Endothelial cell of umbilical vein (primary cell): Measurements from ENCODE around the gene HIPK1. TPM values are rescaled to one million over a fixed set of nuclear protein-coding genes. Genes with fewer than 3 reads are reported as not detected.

Experiments
- BruUV-seq: library from RNA; stranded (reverse); fragments of 400-500 nt; replicated peaks from 2 replicates; lab custom pipeline; 2021; lab: Mats Ljungman, UMichigan
- CTCF ChIA-PET: fragments of 300-600, 350-600 bp; sonication (Branson Sonifier 250); formaldehyde crosslinking; loops from one replicate; lab custom pipeline; 2021; ENCODE audit warnings: antibody characterized with exemption, inconsistent platforms; lab: Charles Lee
- POLR2A ChIA-PET: fragments of 300-600, 350-600 bp; sonication (Branson Sonifier 250); formaldehyde crosslinking; loops from one replicate; lab custom pipeline; 2021; ENCODE audit warnings: antibody characterized with exemption, inconsistent platforms; lab: Charles Lee
- DNase-seq: peaks from one replicate; pipeline ENCODE4 v3.0.0-alpha.2; 2011; ENCODE audit warnings: low read depth, low spot score
- FAIRE-seq: peaks from 2 replicates; lab custom pipeline; 2011; peaks lifted over from hg19 to GRCh38; lab: Jason Lieb, UNC
- H2AFZ ChIP-seq: 2 replicates; pipeline ENCODE4 v1.6.0; 2012; ENCODE audit warnings: low read depth, low read length, control low read depth, inconsistent platforms
- H3K27ac ChIP-seq: 2 replicates; pipeline ENCODE4 v1.5.1; 2011; ENCODE audit warnings: low read depth, mild to moderate bottlenecking, control low read depth, low read length, moderate library complexity; ENCODE audit not compliant: insufficient read depth
- H3K27me3 ChIP-seq, 2 experiments: 2 replicates each; pipeline versions ENCODE4 v1.6.0 to v1.6.1; 2011; ENCODE audit warnings: low read length in 2 of 2, mixed read lengths in 1 of 2; ENCODE audit not compliant: control insufficient read depth in 2 of 2, insufficient read depth in 2 of 2
- H3K36me3 ChIP-seq, 2 experiments: 2 replicates in 1 of 2; 3 replicates in 1 of 2; pipeline ENCODE4 v1.5.1; 2011; ENCODE audit warnings: low read length in 2 of 2, mild to moderate bottlenecking in 1 of 2, moderate library complexity in 1 of 2; ENCODE audit not compliant: control insufficient read depth in 2 of 2, insufficient read depth in 2 of 2; ENCODE audit errors: extremely low read depth in 1 of 2
- H3K4me1 ChIP-seq: 3 replicates; pipeline ENCODE4 v1.5.1; 2011; ENCODE audit warnings: mild to moderate bottlenecking, low read length; ENCODE audit not compliant: control insufficient read depth, insufficient read depth; ENCODE audit errors: extremely low read depth
- H3K4me2 ChIP-seq: 2 replicates; pipeline ENCODE4 v1.6.1; 2011; ENCODE audit warnings: low read length, control low read depth, mixed read lengths; ENCODE audit not compliant: insufficient read depth
- H3K4me3 ChIP-seq, 3 experiments: fragments of 200-600 bp in 1 of 3; sonication (generic), shearing (Covaris generic) in 1 of 3; replicated peaks in 1 of 3; 2 replicates each; pipeline ENCODE4 v1.5.1; 2011 to 2016; ENCODE audit warnings: control low read depth in 3 of 3, low read length in 3 of 3, mild to moderate bottlenecking in 2 of 3, inconsistent platforms in 1 of 3, low read depth in 1 of 3, moderate library complexity in 1 of 3; ENCODE audit not compliant: insufficient read depth in 1 of 3
- H3K79me2 ChIP-seq: 2 replicates; pipeline ENCODE4 v1.6.0; 2012; ENCODE audit warnings: low read length, inconsistent platforms; ENCODE audit not compliant: control insufficient read depth, insufficient read depth
- H3K9ac ChIP-seq: replicated peaks from 2 replicates; pipeline ENCODE3; 2011; ENCODE audit warnings: low read length, control low read depth; ENCODE audit not compliant: insufficient read depth; ENCODE audit errors: extremely low read depth
- H3K9me1 ChIP-seq: replicated peaks from 3 replicates; pipeline ENCODE4 v1.6.0; 2011; ENCODE audit warnings: mild to moderate bottlenecking, low read length; ENCODE audit not compliant: control insufficient read depth, insufficient read depth; ENCODE audit errors: extremely low read depth
- H3K9me3 ChIP-seq: replicated peaks from 2 replicates; pipeline ENCODE4 v1.5.1; 2012; ENCODE audit warnings: low read length, inconsistent platforms; ENCODE audit not compliant: control insufficient read depth, insufficient read depth
- H4K20me1 ChIP-seq: replicated peaks from 2 replicates; pipeline ENCODE3; 2011; ENCODE audit warnings: mild to moderate bottlenecking, low read length; ENCODE audit not compliant: control insufficient read depth, insufficient read depth; ENCODE audit errors: extremely low read depth
- EZH2 ChIP-seq: IDR thresholded peaks from 2 replicates; pipeline ENCODE4 v1.6.1; 2012; ENCODE audit warnings: borderline replicate concordance, low read depth, mild to moderate bottlenecking, moderate library complexity, low read length, inconsistent platforms; ENCODE audit not compliant: severe bottlenecking
- FOS ChIP-seq: IDR thresholded peaks from 2 replicates; pipeline ENCODE4 v1.6.1; 2011; ENCODE audit warnings: mild to moderate bottlenecking, low read length, moderate library complexity, borderline replicate concordance; ENCODE audit not compliant: insufficient read depth
- GATA2 ChIP-seq: IDR thresholded peaks from 2 replicates; pipeline ENCODE4 v1.7.0; 2011; ENCODE audit warnings: low read depth, mild to moderate bottlenecking, moderate library complexity, mixed read lengths, low read length; ENCODE audit not compliant: insufficient read length, insufficient read depth
- JUN ChIP-seq: IDR thresholded peaks from 2 replicates; pipeline ENCODE4 v1.6.1; 2011; ENCODE audit warnings: borderline replicate concordance, low read depth; ENCODE audit not compliant: insufficient read length, insufficient read depth
- MYC ChIP-seq: IDR thresholded peaks from one replicate; pipeline ENCODE4 v1.6.1; 2011; ENCODE audit warnings: mild to moderate bottlenecking, low read depth, low read length
- POLR2A ChIP-seq: IDR thresholded peaks from 2 replicates; pipeline ENCODE4 v1.6.1; 2012; ENCODE audit warnings: low read depth, mild to moderate bottlenecking, control low read depth, low read length
- POLR2AphosphoS5 ChIP-seq: IDR thresholded peaks from 2 replicates; pipeline ENCODE4 v1.6.1; 2012; ENCODE audit warnings: low read depth, mild to moderate bottlenecking, control low read depth, low read length, moderate library complexity; ENCODE audit not compliant: insufficient read depth
- dilution Hi-C: fragments of 300-500 bp; cut with MboI; formaldehyde crosslinking; loops from one replicate; pipeline ENCODE4 v1.15.0; 2019; ENCODE audit warnings: low sequenced_read_pairs; ENCODE audit not compliant: extremely low pct_ligation_motif_present
- intact Hi-C: fragments of 100-400 bp; cut with micrococcal nuclease; formaldehyde crosslinking; loops from one replicate; pipeline ENCODE4 v1.10.0; 2022
- polyA plus RNA-seq, 4 experiments: library from polyadenylated mRNA; depleted of rRNA in 3 of 4; stranded (reverse) in 3 of 4; unstranded in 1 of 4; fragments of >200 nt; gene quantifications; 2 replicates each; pipeline versions ENCODE4 v1.2.1 to v1.2.3, GENCODE V29; 2011 to 2012; ENCODE audit warnings: missing spikeins in 1 of 4
- total RNA-seq: library from RNA; stranded (reverse); gene quantifications from 2 replicates; pipeline ENCODE4 v1.2.3, GENCODE V29; 2021
- TF ChIP-seq, protein P1 (sequence below): IDR thresholded peaks from 2 replicates; pipeline ENCODE4 v1.6.1; 2011; ENCODE audit not compliant: insufficient read depth, insufficient read length
- TF ChIP-seq, protein P2 (sequence below), 2 donors: IDR thresholded peaks; 1 replicate in 1 of 2; 2 replicates in 1 of 2; pipeline ENCODE4 v1.5.1; 2011; ENCODE audit warnings: low read length in 2 of 2, mild to moderate bottlenecking in 2 of 2, moderate library complexity in 2 of 2, control low read depth in 1 of 2, inconsistent platforms in 1 of 2, low read depth in 1 of 2; ENCODE audit not compliant: insufficient read depth in 1 of 2; ENCODE audit errors: extremely low read depth in 1 of 2

HIPK1 gene
- total and polyA plus RNA-seq, 2 donors (not counting 3 experiments of a cell fraction or from before 2014, with no cell fraction given) = 39.3 to 56.1 TPM

DNA sequence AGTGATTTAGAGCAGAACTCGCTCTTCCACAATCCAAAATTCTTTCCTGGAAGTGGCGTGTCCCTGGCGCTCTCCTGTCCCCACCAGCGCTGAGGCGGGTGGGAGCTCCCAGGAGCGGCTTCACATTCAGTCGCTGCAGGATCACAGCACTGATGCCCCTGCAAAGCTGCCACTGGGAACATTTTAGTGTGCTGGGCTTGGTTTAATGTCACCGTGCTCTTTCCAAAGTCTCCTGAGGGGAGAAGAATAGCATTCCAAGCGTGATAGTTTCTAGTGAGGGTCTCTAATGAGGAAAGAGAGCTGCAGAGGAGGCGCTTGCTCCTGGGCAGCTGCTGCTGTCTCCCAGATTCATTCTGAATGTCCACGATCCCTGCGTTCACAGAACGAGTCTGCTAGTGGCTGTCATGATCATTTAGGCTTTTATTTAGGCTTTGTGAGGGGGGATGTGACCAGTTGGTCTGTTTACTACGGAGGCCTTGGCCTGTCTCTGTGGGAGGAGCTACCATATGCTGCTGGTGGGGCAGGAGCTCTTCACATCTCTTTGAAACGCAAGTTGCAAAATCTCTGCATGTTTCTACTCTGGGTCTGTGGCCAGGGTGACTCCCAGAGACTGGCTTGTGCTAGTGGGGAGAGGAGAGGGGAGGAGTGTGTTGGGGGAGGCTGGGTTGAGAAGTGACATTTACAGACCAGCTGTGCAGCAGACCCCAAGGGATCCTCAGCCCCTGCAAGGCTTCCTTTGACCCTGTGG lies 73.5 kb downstream of the HIPK1 start:
- dilution Hi-C loops = no loop called here

More for the DNA sequence above, 73.5 kb downstream of the HIPK1 start:
- TF ChIP-seq, protein P1, sequence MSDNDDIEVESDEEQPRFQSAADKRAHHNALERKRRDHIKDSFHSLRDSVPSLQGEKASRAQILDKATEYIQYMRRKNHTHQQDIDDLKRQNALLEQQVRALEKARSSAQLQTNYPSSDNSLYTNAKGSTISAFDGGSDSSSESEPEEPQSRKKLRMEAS = no peak
- TF ChIP-seq JUN = no peak
- no peak for TF ChIP-seq POLR2AphosphoS5
- TF ChIP-seq GATA2 = no peak
- no peak for TF ChIP-seq FOS
- TF ChIP-seq, protein P2, sequence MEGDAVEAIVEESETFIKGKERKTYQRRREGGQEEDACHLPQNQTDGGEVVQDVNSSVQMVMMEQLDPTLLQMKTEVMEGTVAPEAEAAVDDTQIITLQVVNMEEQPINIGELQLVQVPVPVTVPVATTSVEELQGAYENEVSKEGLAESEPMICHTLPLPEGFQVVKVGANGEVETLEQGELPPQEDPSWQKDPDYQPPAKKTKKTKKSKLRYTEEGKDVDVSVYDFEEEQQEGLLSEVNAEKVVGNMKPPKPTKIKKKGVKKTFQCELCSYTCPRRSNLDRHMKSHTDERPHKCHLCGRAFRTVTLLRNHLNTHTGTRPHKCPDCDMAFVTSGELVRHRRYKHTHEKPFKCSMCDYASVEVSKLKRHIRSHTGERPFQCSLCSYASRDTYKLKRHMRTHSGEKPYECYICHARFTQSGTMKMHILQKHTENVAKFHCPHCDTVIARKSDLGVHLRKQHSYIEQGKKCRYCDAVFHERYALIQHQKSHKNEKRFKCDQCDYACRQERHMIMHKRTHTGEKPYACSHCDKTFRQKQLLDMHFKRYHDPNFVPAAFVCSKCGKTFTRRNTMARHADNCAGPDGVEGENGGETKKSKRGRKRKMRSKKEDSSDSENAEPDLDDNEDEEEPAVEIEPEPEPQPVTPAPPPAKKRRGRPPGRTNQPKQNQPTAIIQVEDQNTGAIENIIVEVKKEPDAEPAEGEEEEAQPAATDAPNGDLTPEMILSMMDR (IDR thresholded peaks at IDR 0.05; ENCODE audit: extremely low read depth in 1 of 2, insufficient read depth in 1 of 2, low read depth in 1 of 2, low read length in 2 of 2) = no peak
- TF ChIP-seq MYC = no peak
- TF ChIP-seq EZH2 = no peak
- no peak for TF ChIP-seq POLR2A
- POLR2A ChIA-PET = no interaction called here
- no peaks in the 10 kb centered on the region for H3K9me1 ChIP-seq
- no peak overlapping the region for H3K4me3 ChIP-seq
- CTCF ChIA-PET = interaction anchor here (0.6 to 2.3 kb wide), 3 partner anchors 8 to 609 kb away, joined by 3 to 5 read pairs (median 3); partner anchors contain the start of gene OLFML3
- no peaks in the 10 kb centered on the region for H3K4me1 ChIP-seq
- H3K79me2 ChIP-seq = no peaks in the 10 kb centered on the region
- no TSS peak for BruUV-seq
- no peak overlapping the region for H3K4me2 ChIP-seq
- intact Hi-C loops = no loop called here
- H3K36me3 ChIP-seq = no peaks in the 10 kb centered on the region
- no peak overlapping the region for H2AFZ ChIP-seq
- DNase-seq = no peak
- no peaks in the 10 kb centered on the region for H3K9me3 ChIP-seq
- H3K27me3 ChIP-seq = no peaks in the 10 kb centered on the region
- H3K9ac ChIP-seq = no peak overlapping the region
- no peak for FAIRE-seq
- H3K27ac ChIP-seq = no peak overlapping the region
- H4K20me1 ChIP-seq = no peaks in the 10 kb centered on the region
